Measurements from ENCODE around the gene GRXCR1. TPM values are rescaled to one million over a fixed set of nuclear protein-coding genes. Genes with fewer than 3 reads are reported as not detected.

Gene GRXCR1
- total and polyA plus RNA-seq, 7 donors = not detected

GRCh38 chr4:42878863-42879262 is 13.7 kb upstream of the GRXCR1 start:
- DNase-seq (no peak), ATAC-seq (no peak)
- TF ChIP-seq CTCF (IDR thresholded peaks at IDR 0.05) = no peak
- Histone ChIP-seq H3K27ac (no peak overlapping the region), H3K4me1 (no peaks in the 10 kb centered on the region), H3K4me3 (no peak overlapping the region), H3K27me3 (ENCODE audit: insufficient read depth in 3 of 3, low read length in 2 of 3) (no peaks in the 10 kb centered on the region), H3K36me3 (ENCODE audit: insufficient read depth in 1 of 2, low read depth in 1 of 2) (no peaks in the 10 kb centered on the region), H3K9me3 (no peaks in the 10 kb centered on the region)
- intact Hi-C loops (cut with DNase I) = no loop called here
- 42 to 58% (median 54%) methylated on average over 3 of the region's 3 CpGs for WGBS, 3 donors

- intact Hi-C loops (cut with DNase I) = no loop called here
- ATAC-seq = no peak
Observed at GRCh38 chr4:42881253-42881652, 11.3 kb upstream of the GRXCR1 start.

GRCh38 chr4:42891644-42892043 is 869 bp upstream of the GRXCR1 start:
- no peak for TF ChIP-seq CTCF (IDR thresholded peaks at IDR 0.05)
- H3K4me1 ChIP-seq = no peaks in the 10 kb centered on the region
- no peak overlapping the region for H3K27ac ChIP-seq
- no peaks in the 10 kb centered on the region for H3K9me3 ChIP-seq
- H3K27me3 ChIP-seq (ENCODE audit: insufficient read depth in 3 of 3, low read length in 2 of 3) = no peaks in the 10 kb centered on the region
- H3K36me3 ChIP-seq (ENCODE audit: insufficient read depth in 1 of 2, low read depth in 1 of 2) = no peaks in the 10 kb centered on the region
- DNase-seq = no peak
- WGBS, 3 donors = 41 to 52% (median 46%) methylated on average over 2 of the region's 2 CpGs
- intact Hi-C loops (cut with DNase I) = no loop called here
- no peak overlapping the region for H3K4me3 ChIP-seq
- ATAC-seq = no peak

More at GRCh38 chr4:42881253-42881652, 11.3 kb upstream of the GRXCR1 start:
- H3K27ac ChIP-seq = no peak overlapping the region
- H3K27me3 ChIP-seq (ENCODE audit: insufficient read depth in 3 of 3, low read length in 2 of 3) = no peaks in the 10 kb centered on the region
- no peak for DNase-seq
- no peaks in the 10 kb centered on the region for H3K4me1 ChIP-seq
- 22 to 41% (median 40%) methylated on average over 2 of the region's 2 CpGs for WGBS, 3 donors
- no peaks in the 10 kb centered on the region for H3K36me3 ChIP-seq (ENCODE audit: insufficient read depth in 1 of 2, low read depth in 1 of 2)
- TF ChIP-seq CTCF (IDR thresholded peaks at IDR 0.05) = no peak
- peaks cover 6% of the 10 kb centered on the region for H3K9me3 ChIP-seq
- no peak overlapping the region for H3K4me3 ChIP-seq

- intact Hi-C loops (cut with DNase I) = no loop called here
- H3K4me3 ChIP-seq = no peak overlapping the region
- H3K27me3 ChIP-seq (ENCODE audit: insufficient read depth in 3 of 3, low read length in 2 of 3) = no peaks in the 10 kb centered on the region
- no peak for ATAC-seq
- H3K9me3 ChIP-seq = no peaks in the 10 kb centered on the region
- no peak for TF ChIP-seq CTCF (IDR thresholded peaks at IDR 0.05)
- no peak overlapping the region for H3K27ac ChIP-seq
- no peaks in the 10 kb centered on the region for H3K36me3 ChIP-seq (ENCODE audit: insufficient read depth in 1 of 2, low read depth in 1 of 2)
- no peaks in the 10 kb centered on the region for H3K4me1 ChIP-seq
- no peak for DNase-seq
Observed at GRCh38 chr4:42895452-42895851, 2.9 kb downstream of the GRXCR1 start.

- H3K9me3 ChIP-seq = no peaks in the 10 kb centered on the region
- no peaks in the 10 kb centered on the region for H3K27me3 ChIP-seq (ENCODE audit: insufficient read depth in 3 of 3, low read length in 2 of 3)
- ATAC-seq = no peak
- no peak overlapping the region for H3K27ac ChIP-seq
- no peaks in the 10 kb centered on the region for H3K36me3 ChIP-seq (ENCODE audit: insufficient read depth in 1 of 2, low read depth in 1 of 2)
- WGBS, 3 donors = 64 to 75% (median 67%) methylated on average over 5 of the region's 5 CpGs
- no peak overlapping the region for H3K4me3 ChIP-seq
- intact Hi-C loops (cut with DNase I) = no loop called here
- no peak for DNase-seq
- TF ChIP-seq CTCF (IDR thresholded peaks at IDR 0.05) = no peak
- H3K4me1 ChIP-seq = no peaks in the 10 kb centered on the region
Observed at GRCh38 chr4:42904986-42905385, 12.5 kb downstream of the GRXCR1 start.

Data from psoas muscle (tissue), 8 donors.